NCI-H1436 (cell line): Measurements from ENCODE around the gene PIK3R4.

Source experiments
- DNase-seq: peaks from one replicate; lab custom pipeline; 2025; lab: John Stamatoyannopoulos, UW

PIK3R4 gene

GRCh38 chr3:130746246-130747039 lies at the start of gene PIK3R4:
PIK3R4 (minus strand) TSS chr3:130746829; CDS start chr3:130745218, 1,611 bp downstream.
- DNase-seq: peak; percentile 99

- DNase-seq: no peak
Observed at GRCh38 chr3:130795396-130795795, 48.8 kb upstream of the PIK3R4 start.

GRCh38 chr3:130792246-130792645 lies 45.6 kb upstream of the PIK3R4 start:
- DNase-seq: no peak

GRCh38 chr3:130789782-130790322 lies 43.2 kb upstream of the PIK3R4 start:
- no peak for DNase-seq

- DNase-seq: peak; percentile 39
Observed at GRCh38 chr3:130787422-130788068, 40.9 kb upstream of the PIK3R4 start.

GRCh38 chr3:130786306-130786705 lies 39.7 kb upstream of the PIK3R4 start:
- DNase-seq: no peak

- DNase-seq: peak; percentile 41
Observed at GRCh38 chr3:130783629-130784028, 37.0 kb upstream of the PIK3R4 start.

- DNase-seq: no peak
Observed at GRCh38 chr3:130779486-130779885, 32.9 kb upstream of the PIK3R4 start.

- peak; percentile 93 for DNase-seq
Observed at GRCh38 chr3:130779031-130779430, 32.4 kb upstream of the PIK3R4 start.

- no peak for DNase-seq
Observed at GRCh38 chr3:130773366-130773765, 26.7 kb upstream of the PIK3R4 start.

GRCh38 chr3:130772129-130772528 lies 25.5 kb upstream of the PIK3R4 start:
- no peak for DNase-seq

- no peak for DNase-seq
Observed at GRCh38 chr3:130770644-130771043, 24.0 kb upstream of the PIK3R4 start.

GRCh38 chr3:130761730-130762311 lies 15.2 kb upstream of the PIK3R4 start:
- DNase-seq: no peak

- DNase-seq: no peak
Observed at GRCh38 chr3:130760922-130761321, 14.3 kb upstream of the PIK3R4 start.

- peak; percentile 76 for DNase-seq
Observed at GRCh38 chr3:130759692-130760338, 13.2 kb upstream of the PIK3R4 start.

- no peak for DNase-seq
Observed at GRCh38 chr3:130758624-130759369, 12.2 kb upstream of the PIK3R4 start.

GRCh38 chr3:130757611-130758150 lies 11.1 kb upstream of the PIK3R4 start:
- DNase-seq: no peak

GRCh38 chr3:130755666-130756065 lies 9.0 kb upstream of the PIK3R4 start:
- no peak for DNase-seq

GRCh38 chr3:130748981-130749380 lies 2.4 kb upstream of the PIK3R4 start:
- DNase-seq: no peak

GRCh38 chr3:130748467-130748861 lies 1.8 kb upstream of the PIK3R4 start:
- DNase-seq: no peak

GRCh38 chr3:130743354-130743753 lies 3.3 kb downstream of the PIK3R4 start:
- no peak for DNase-seq
